Caco-2 (cell line): ENCODE results near the gene WNT10A. TPM values are rescaled to one million over a fixed set of nuclear protein-coding genes. Genes with fewer than 3 reads are reported as not detected.

Experiments used
- BruUV-seq: library from RNA; stranded (reverse); fragments of 400-500 nt; replicated peaks from 2 replicates; lab custom pipeline; 2021; lab: Mats Ljungman, UMichigan
- CTCF ChIA-PET: fragments of 300-600 bp; sonication (Branson Sonifier 250); formaldehyde crosslinking; loops from one replicate; lab custom pipeline; 2022; ENCODE audit warnings: antibody characterized with exemption; lab: Charles Lee
- POLR2A ChIA-PET: fragments of 300-600 bp; sonication (Branson Sonifier 250); formaldehyde crosslinking; loops from one replicate; lab custom pipeline; 2022; ENCODE audit warnings: antibody characterized with exemption; lab: Charles Lee
- DNase-seq, 2 experiments: peaks; one replicate each; pipeline versions ENCODE4 v3.0.0 to v3.0.0-alpha.2; 2020 to 2022
- H3K27me3 ChIP-seq: replicated peaks from 2 replicates; pipeline ENCODE4 v1.6.0; 2011; ENCODE audit warnings: low read length; ENCODE audit not compliant: control insufficient read depth, insufficient read depth
- H3K36me3 ChIP-seq: 2 replicates; pipeline ENCODE4 v1.5.1; 2011; ENCODE audit warnings: low read length; ENCODE audit not compliant: control insufficient read depth, insufficient read depth
- H3K4me1 ChIP-seq: fragments of 250-450 bp; sonication (Bioruptor Pico); 2 replicates; pipeline ENCODE4 v1.5.1; 2020; ENCODE audit warnings: mild to moderate bottlenecking
- H3K4me3 ChIP-seq: 2 replicates; pipeline ENCODE4 v1.5.1; 2011; ENCODE audit warnings: low read depth, mild to moderate bottlenecking, control low read depth, low read length
- H3K9me3 ChIP-seq: fragments of 250-450 bp; sonication (Bioruptor Pico); 2 replicates; pipeline ENCODE4 v1.5.1; 2020; ENCODE audit warnings: mild to moderate bottlenecking, moderate library complexity
- H3K27ac Mint-ChIP-seq: one replicate; pipeline ENCODE4 v1.8.0; 2022; ENCODE audit warnings: mixed read lengths; ENCODE audit not compliant: unreplicated experiment
- H3K27me3 Mint-ChIP-seq: one replicate; pipeline ENCODE4 v1.8.0; 2022; ENCODE audit warnings: mixed read lengths; ENCODE audit not compliant: insufficient read depth, unreplicated experiment
- H3K36me3 Mint-ChIP-seq: one replicate; pipeline ENCODE4 v1.8.0; 2022; ENCODE audit warnings: mild to moderate bottlenecking, mixed read lengths; ENCODE audit not compliant: insufficient read depth, unreplicated experiment
- H3K4me1 Mint-ChIP-seq: one replicate; pipeline ENCODE4 v1.8.0; 2022; ENCODE audit warnings: low read depth, mixed read lengths; ENCODE audit not compliant: unreplicated experiment
- H3K4me3 Mint-ChIP-seq: one replicate; pipeline ENCODE4 v1.8.0; 2022; ENCODE audit warnings: mild to moderate bottlenecking, moderate library complexity, mixed read lengths; ENCODE audit not compliant: unreplicated experiment
- H3K9me3 Mint-ChIP-seq: one replicate; pipeline ENCODE4 v1.8.0; 2022; ENCODE audit warnings: mixed read lengths; ENCODE audit not compliant: unreplicated experiment
- CTCF ChIP-seq, 2 experiments: fragments of 200-600 bp in 1 of 2; IDR thresholded peaks; 1 replicate in 1 of 2; 2 replicates in 1 of 2; pipeline versions ENCODE4 v1.5.1 to v1.8.0; 2011 to 2022; ENCODE audit warnings: antibody characterized with exemption in 1 of 2, control low read depth in 1 of 2, inconsistent platforms in 1 of 2, low read depth in 1 of 2, low read length in 1 of 2, mild to moderate bottlenecking in 1 of 2, moderate library complexity in 1 of 2; ENCODE audit not compliant: insufficient read depth in 1 of 2, severe bottlenecking in 1 of 2, unreplicated experiment in 1 of 2
- intact Hi-C: fragments of 100-400 bp; cut with micrococcal nuclease; formaldehyde crosslinking; loops from one replicate; pipeline ENCODE4 v1.10.0; 2022; ENCODE audit not compliant: unreplicated experiment
- total RNA-seq: library from RNA; stranded (reverse); gene quantifications from 2 replicates; pipeline ENCODE4 v1.2.3, GENCODE V29; 2022

Gene WNT10A
- total RNA-seq, 1 experiment from 2014 or later: 1.2 TPM

- Mint-ChIP-seq H3K4me3 (peak overlapping the region; percentile 48), H3K36me3 (peaks cover 5% of the 10 kb centered on the region), H3K27me3 (peaks cover 7% of the 10 kb centered on the region), H3K4me1 (peaks cover 43% of the 10 kb centered on the region), H3K9me3 (no peaks in the 10 kb centered on the region), H3K27ac (no peak overlapping the region)
- peaks cover 42% of the 10 kb centered on the region for H3K4me1 ChIP-seq
- no TSS peak for BruUV-seq
- H3K27me3 ChIP-seq: peaks cover 6% of the 10 kb centered on the region
- H3K4me3 ChIP-seq: no peak overlapping the region
- intact Hi-C loops: no loop called here
- no peaks in the 10 kb centered on the region for H3K36me3 ChIP-seq
- TF ChIP-seq CTCF (IDR thresholded peaks at IDR 0.05; ENCODE audit: insufficient read depth in 1 of 2, low read depth in 1 of 2, low read length in 1 of 2, severe bottlenecking in 1 of 2, unreplicated experiment in 1 of 2): no peak
- H3K9me3 ChIP-seq: no peaks in the 10 kb centered on the region
- no peak for DNase-seq
- CTCF ChIA-PET: interaction anchor here (0.6 to 1.3 kb wide), 3 partner anchors 42 to 204 kb away, joined by 3 to 4 read pairs (median 3); no protein-coding TSS in a partner anchor
- POLR2A ChIA-PET: interaction anchor here (0.6 kb wide), 1 partner anchor 9 kb away, joined by 3 read pairs; no protein-coding TSS in a partner anchor
Measured at GRCh38 chr2:218855305-218856166, 25.1 kb upstream of the WNT10A start.

- H3K27me3 ChIP-seq: peaks cover 6% of the 10 kb centered on the region
- peaks cover 7% of the 10 kb centered on the region for H3K27me3 Mint-ChIP-seq
- no peak overlapping the region for H3K4me3 ChIP-seq
- ChIA-PET CTCF (interaction anchor here (1.0 to 1.3 kb wide), 2 partner anchors 22 to 42 kb away, joined by 3 to 4 read pairs; no protein-coding TSS in a partner anchor), POLR2A (interaction anchor here (0.6 kb wide), 1 partner anchor 8 kb away, joined by 3 read pairs; no protein-coding TSS in a partner anchor)
- no peaks in the 10 kb centered on the region for H3K9me3 ChIP-seq
- no peak for TF ChIP-seq CTCF (IDR thresholded peaks at IDR 0.05; ENCODE audit: insufficient read depth in 1 of 2, low read depth in 1 of 2, low read length in 1 of 2, severe bottlenecking in 1 of 2, unreplicated experiment in 1 of 2)
- H3K27ac Mint-ChIP-seq: no peak overlapping the region
- BruUV-seq: no TSS peak
- H3K4me3 Mint-ChIP-seq: peak overlapping the region; percentile 48
- H3K9me3 Mint-ChIP-seq: no peaks in the 10 kb centered on the region
- DNase-seq: peak in 1 of 2 experiments; percentile 60
- H3K4me1 Mint-ChIP-seq: peaks cover 49% of the 10 kb centered on the region
- peaks cover 43% of the 10 kb centered on the region for H3K4me1 ChIP-seq
- no peaks in the 10 kb centered on the region for H3K36me3 ChIP-seq
- H3K36me3 Mint-ChIP-seq: peaks cover 11% of the 10 kb centered on the region
- intact Hi-C loops: no loop called here
Measured at GRCh38 chr2:218856167-218856895, 24.3 kb upstream of the WNT10A start.

- POLR2A ChIA-PET: no interaction called here
- peaks cover 10% of the 10 kb centered on the region for H3K27me3 Mint-ChIP-seq
- CTCF ChIA-PET: interaction anchor here (1.0 kb wide), 1 partner anchor 22 kb away, joined by 3 read pairs; no protein-coding TSS in a partner anchor
- H3K27ac Mint-ChIP-seq: no peak overlapping the region
- Histone ChIP-seq H3K9me3 (no peaks in the 10 kb centered on the region), H3K4me3 (no peak overlapping the region), H3K27me3 (peaks cover 6% of the 10 kb centered on the region), H3K36me3 (no peaks in the 10 kb centered on the region), H3K4me1 (peaks cover 48% of the 10 kb centered on the region)
- BruUV-seq: no TSS peak
- H3K4me3 Mint-ChIP-seq: peak overlapping the region; percentile 48
- TF ChIP-seq CTCF (IDR thresholded peaks at IDR 0.05; ENCODE audit: insufficient read depth in 1 of 2, low read depth in 1 of 2, low read length in 1 of 2, severe bottlenecking in 1 of 2, unreplicated experiment in 1 of 2): no peak
- no peak for DNase-seq
- H3K36me3 Mint-ChIP-seq: peaks cover 11% of the 10 kb centered on the region
- no peaks in the 10 kb centered on the region for H3K9me3 Mint-ChIP-seq
- H3K4me1 Mint-ChIP-seq: peaks cover 55% of the 10 kb centered on the region
- intact Hi-C loops: no loop called here
Measured at GRCh38 chr2:218856896-218857243, 23.8 kb upstream of the WNT10A start.
